Raji (cell line): ENCODE data around the gene OPN1LW.
"Not testable (repeated sequence)": the region's sequence is repeated elsewhere in the genome, so short reads cannot be mapped to it uniquely, and the experiment has no call there.

Experiments
- POLR2A ChIP-seq: IDR thresholded peaks from 2 replicates; pipeline ENCODE4 v1.6.1; 2011; ENCODE audit warnings: low read depth, low read length, control low read depth; ENCODE audit not compliant: insufficient read depth

Gene OPN1LW

GRCh38 chrX:154121961-154122360 is 22.1 kb upstream of the OPN1LW start:
- no peak for TF ChIP-seq POLR2A

- no peak for TF ChIP-seq POLR2A
Measured at GRCh38 chrX:154123241-154124219, 20.5 kb upstream of the OPN1LW start.

DNA sequence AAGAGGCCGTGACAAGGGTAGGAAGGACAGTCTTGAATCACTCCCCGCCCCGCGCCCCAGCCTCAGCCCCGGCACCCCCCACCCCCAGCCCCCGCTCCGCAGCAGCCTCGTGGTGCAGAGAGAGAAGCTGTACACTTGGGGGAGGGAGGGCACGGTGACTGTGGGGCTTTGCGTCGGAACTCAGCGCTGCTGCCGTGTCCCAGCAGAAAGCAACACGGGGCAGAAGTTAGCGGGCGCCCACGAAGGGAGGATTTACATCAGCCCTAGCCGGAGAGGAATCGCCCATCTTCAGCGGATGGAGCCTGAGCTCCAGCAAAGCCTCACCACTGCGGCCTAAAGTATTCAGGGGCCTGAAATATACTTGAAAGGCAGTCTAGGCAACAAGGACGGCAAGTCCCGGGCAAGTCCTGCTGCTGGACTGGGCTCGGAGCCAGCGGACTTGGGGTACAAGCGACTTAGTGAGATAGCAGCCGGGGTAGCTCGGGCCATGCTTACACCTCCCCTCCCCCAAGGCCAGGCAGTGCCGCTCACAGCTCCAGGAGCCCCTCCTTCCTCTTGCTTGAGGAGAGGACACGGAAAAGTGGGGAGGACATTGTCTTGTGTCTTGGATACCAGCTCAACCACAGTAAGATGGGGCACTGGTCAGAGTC is 18.5 kb upstream of the OPN1LW start:
- TF ChIP-seq POLR2A, result no peak

- no peak for TF ChIP-seq POLR2A
Measured at GRCh38 chrX:154126101-154126500, 17.9 kb upstream of the OPN1LW start.

- TF ChIP-seq POLR2A, result no peak
Measured at GRCh38 chrX:154131955-154132354, 12.1 kb upstream of the OPN1LW start.

- no peak for TF ChIP-seq POLR2A
Measured at GRCh38 chrX:154132366-154132765, 11.7 kb upstream of the OPN1LW start.

DNA sequence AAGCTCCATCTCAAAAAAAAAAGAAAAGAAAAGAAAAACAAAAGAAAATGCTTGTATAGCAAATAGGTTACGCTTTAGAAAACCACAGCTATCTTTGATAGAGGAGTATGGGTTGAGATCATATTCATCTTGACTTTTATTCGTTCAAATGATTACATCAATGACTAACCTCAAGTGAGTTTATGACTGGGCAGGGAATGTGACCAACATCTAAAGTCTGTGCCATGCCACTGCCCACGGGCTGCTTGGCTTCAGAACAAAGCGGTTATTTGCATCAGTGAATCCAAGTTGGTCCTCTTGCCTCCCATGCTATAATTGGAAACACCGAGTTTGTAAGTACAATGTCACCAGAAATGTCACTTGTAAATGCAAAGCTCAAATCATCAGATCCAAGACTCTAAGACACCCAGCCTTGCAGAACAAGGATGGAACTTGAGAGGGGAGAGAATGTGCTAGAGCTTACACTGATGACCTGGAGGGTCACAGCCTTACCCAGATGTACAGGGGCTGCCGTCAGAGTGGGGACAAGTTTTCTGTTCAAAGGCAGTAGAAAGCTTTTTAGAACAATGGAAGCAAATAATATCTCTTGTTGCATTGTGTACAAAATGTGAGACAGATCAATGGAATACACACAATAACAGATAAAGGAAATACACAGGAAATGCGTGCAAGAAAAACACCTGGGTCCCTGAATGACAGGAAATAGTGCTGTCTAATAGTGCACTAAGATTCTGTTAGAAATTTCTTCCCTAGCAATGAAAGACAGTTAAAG is 8.4 kb upstream of the OPN1LW start:
- TF ChIP-seq POLR2A, result no peak

DNA sequence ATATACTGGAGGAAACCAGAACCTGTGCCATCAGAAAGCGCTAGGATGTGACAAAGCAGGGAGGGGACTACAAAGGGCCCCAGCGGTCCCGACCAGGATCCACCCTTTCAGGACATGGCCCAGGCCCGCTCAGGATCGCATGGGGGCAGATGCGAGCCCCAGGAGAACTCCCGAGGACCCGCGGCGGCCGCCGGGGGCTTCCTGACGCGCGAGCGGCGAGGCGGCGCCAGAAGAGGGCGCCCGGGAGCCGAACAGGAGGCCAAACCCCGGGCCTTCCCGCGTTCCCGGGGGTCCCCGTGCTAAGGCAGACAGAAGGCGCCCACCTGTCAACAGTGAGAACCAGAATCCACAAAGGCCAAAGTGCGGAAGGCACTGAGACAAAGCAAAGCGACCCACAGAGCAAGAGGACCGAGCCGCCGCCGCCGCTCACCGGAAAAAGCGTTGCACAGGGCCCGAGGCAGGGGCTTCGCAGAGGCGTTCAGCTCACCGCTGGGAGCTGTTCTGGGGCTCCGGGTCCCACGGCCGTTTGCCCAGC is 7.3 kb upstream of the OPN1LW start:
- TF ChIP-seq POLR2A, result no peak

- TF ChIP-seq POLR2A, result no peak
Measured at GRCh38 chrX:154138857-154139256, 5.2 kb upstream of the OPN1LW start.

- TF ChIP-seq POLR2A, result no peak
Measured at GRCh38 chrX:154140206-154140605, 3.8 kb upstream of the OPN1LW start.

DNA sequence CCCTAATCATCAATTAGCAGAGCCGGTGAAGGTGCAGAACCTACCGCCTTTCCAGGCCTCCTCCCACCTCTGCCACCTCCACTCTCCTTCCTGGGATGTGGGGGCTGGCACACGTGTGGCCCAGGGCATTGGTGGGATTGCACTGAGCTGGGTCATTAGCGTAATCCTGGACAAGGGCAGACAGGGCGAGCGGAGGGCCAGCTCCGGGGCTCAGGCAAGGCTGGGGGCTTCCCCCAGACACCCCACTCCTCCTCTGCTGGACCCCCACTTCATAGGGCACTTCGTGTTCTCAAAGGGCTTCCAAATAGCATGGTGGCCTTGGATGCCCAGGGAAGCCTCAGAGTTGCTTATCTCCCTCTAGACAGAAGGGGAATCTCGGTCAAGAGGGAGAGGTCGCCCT is 3.3 kb upstream of the OPN1LW start:
- TF ChIP-seq POLR2A, result no peak

GRCh38 chrX:154142386-154142785 is 1.7 kb upstream of the OPN1LW start:
- no peak for TF ChIP-seq POLR2A

GRCh38 chrX:154142950-154143745 is 895 bp upstream of the OPN1LW start:
- TF ChIP-seq POLR2A, result no peak

GRCh38 chrX:154182296-154182695 is 38.3 kb downstream of the OPN1LW start, which contains the start of gene OPN1MW:
Gene OPN1MW (plus strand): TSS chrX:154182596. CDS start chrX:154182678, 82 bp downstream.
- not testable (repeated sequence) for TF ChIP-seq POLR2A
